ENCODE data around the gene AK9.

DNA sequence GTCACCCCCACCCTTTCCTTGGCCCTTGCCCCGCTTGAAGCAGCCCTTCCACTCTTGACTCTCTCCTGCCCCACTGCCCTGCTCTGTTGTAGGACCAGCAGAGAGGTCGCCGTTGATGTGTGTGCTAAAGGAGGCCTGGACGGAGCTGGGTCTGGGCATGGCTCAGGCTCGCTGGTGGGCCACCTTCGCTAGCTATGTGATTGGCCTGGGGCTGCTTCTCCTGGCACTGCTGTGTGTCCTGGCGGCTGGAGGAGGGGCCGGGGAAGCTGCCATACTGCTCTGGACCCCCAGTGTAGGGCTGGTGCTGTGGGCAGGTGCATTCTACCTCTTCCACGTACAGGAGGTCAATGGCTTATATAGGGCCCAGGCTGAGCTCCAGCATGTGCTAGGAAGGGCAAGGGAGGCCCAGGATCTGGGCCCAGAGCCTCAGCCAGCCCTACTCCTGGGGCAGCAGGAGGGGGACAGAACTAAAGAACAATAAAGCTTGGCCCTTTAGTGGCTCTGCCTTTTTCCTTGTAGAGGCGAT, 247.5 kb downstream of the AK9 start:
- TF ChIP-seq CTCF (IDR thresholded peaks at IDR 0.05; ENCODE audit: poor library complexity, severe bottlenecking) (no peak), RAD21 (conservative IDR thresholded peaks at IDR 0.05) (no peak), REST (IDR thresholded peaks at IDR 0.05; ENCODE audit: borderline replicate concordance) (no peak), TAF1 (IDR thresholded peaks at IDR 0.05; ENCODE audit: low read depth) (no peak)

Measured in neural cell (in vitro differentiated cells).